MV-4-11 (cell line): Measurements from ENCODE around the gene CMC2.
A peak's percentile ranks its signal among the peaks of the same experiment; 100 is the strongest.

Experiments used
- DNase-seq: peaks from one replicate; lab custom pipeline; 2025; lab: John Stamatoyannopoulos, UW

The CMC2 gene

DNA sequence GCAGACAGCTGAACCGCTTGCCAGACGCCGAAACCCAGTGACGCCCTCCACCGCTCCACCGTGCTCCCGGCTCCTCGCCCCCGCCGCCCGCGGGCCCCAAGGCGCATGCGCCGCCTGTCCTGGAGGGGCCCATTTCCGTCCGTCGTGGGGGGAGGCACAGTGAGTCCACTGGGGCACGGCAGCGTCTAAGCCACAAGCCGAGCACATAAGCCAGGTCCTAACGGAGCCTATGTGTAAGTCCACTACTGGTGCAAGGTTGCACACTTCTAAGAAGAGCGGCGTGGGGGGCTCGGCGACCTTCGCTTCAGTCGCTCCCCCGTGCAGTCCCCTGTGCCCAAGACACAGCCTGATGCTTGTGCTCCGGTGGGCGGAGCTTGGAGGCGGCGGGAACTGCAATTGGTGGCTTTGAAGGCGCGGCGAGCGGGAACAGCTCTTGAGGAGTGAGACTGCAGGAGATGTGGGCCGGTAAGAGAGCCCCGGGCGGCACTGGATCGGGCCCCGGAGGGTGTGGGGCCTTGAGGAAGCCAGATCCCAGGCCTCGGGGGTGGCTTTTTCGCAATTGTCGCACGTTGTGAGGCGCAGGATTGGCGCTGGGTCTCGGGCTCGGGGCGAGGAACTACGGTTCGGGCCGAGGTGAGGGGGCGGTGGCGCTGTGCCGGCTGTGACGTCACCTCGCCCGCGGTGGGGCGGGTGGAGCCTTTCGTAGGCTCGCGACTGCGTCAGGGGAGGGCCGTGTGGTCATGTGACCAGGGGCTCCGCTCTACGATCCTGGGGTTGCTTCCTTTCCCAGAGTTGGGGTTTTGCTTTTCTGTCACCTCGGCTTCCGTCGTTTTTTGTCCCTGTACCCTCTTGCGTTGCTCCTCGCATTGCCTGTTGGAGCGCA lies at the start of gene CMC2, which contains the start of gene CENPN:
Gene CMC2, minus strand, starts transcription at position 73 of the 883 bp plus-strand sequence. CDS start 9,491 bp downstream, outside the sequence.
Gene CENPN, plus strand, starts transcription at position 402 of the 883 bp plus-strand sequence. CDS start 4,726 bp downstream, outside the sequence.
- peak; percentile 97 for DNase-seq

DNA sequence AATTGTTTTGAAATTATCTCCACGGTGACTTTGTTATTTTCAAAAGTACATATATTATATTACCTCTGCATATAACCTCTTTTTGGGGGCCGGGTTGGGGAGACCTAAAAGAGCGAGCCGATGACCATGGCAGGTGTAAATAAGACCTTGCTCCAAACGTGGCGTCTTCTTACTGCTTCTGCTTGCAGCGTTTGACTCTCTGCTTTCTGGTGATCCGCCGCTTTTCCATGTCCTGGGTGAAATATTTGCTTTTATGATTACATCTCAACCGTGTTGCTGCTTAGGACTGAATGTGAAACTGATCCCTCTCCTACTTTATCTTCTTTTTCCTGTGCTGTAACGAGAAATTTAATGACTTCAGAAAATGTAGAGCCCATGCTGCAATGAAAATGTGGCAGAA lies 47.1 kb upstream of the CMC2 start:
- no peak for DNase-seq

DNA sequence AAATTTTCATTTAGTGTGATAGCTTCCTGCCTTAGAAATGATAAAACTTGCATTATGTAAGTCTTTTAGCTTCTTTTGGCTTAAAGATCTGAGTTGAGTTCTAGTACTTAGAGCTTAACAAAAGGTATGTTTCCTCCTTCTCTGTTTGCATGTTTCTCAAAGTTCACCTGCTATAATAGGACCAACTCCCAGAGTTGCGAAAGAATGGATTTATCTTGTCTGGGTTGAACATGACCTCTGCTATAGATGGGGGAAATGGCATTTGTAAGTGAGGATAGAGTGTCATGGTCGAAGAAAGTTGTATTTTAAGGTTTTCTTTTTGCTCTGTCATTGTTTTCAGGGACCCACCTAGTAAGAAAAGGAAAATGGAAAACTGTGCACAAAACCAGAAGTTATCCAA lies 36.1 kb upstream of the CMC2 start:
- no peak for DNase-seq

DNA sequence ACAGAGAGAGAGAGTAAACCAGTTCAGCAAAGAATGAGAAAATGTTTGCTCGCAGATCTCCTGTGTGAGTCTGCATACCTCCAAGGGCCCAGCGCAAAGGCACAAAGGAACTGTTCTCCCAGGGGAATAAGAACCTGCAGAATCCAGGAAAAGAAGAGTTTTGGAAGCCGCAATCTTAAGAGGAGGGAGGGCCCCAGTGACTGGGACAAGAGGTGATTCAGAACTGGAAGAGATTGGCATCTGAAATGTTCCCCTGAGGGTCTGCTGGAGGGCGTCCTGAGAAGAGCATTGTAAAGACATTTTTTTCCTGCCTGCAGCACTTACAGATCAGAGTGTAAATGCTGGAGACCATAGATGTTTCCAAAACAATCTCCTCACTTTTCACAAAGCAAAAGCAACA lies 35.0 kb upstream of the CMC2 start:
- no peak for DNase-seq

DNA sequence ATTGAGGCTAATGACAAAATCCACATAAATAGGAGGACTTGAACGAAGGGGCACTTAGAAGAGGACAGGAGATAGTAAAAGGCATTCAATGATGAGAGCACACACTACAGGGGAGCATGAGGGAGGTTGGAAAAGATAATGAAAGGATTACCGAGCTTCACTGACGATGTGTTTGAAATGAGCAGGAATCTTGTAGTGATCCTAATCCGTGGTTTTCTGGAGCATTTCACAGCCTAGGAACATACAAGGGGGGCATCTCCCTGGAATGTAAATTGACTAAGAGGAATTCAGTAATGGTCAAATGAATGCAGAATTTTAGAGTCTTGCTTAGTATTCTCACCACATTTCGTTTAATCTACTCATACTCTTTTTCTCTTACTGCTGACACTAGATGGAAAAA lies 34.2 kb upstream of the CMC2 start:
- no peak for DNase-seq

DNA sequence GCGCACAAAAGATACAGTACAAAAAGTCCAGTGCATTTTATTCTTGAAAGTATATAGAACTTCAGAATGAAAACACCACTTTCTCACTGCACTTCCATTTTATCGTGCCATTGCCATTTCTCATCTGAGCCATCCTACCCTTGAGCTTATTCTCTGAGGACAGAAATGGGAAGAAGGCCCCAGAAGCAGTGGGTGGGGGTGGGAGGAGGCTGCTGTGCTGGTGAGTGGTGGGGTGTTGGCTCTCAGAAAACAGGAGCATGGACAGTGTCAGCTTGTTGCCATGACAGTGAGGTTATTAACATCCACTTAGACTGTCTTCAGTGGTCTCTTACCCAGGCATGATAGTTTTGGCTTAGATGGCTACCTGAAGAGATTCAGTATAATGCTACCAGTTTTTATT lies 33.4 kb upstream of the CMC2 start:
- DNase-seq = no peak

DNA sequence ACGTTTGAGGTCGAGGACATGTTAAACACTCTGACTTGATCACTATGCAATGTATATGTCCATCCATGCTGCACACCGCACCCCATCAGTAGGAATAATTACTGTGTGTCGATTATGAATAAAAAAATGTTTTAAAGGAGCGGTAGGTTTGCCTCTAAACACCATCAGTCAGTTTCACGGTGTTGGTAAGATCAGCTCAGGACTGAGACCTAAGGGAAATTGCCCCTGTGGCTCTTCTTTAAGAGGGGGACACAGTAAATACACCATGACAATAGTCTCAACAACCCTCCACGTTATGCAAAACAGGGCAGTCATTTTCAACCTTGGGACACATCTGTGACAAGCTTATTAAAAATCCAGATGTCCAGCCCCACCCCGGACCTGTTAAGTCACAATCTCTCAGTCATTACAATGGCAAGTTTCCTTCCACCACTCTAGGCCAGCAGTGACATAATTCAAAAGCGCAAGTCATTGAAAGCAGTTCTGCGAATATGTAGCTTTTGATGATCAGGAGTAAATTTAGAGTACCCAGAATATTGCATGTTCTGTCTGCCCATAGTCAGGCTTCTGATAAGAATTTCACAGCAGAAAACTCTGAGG lies 30.2 kb upstream of the CMC2 start:
- DNase-seq = no peak

DNA sequence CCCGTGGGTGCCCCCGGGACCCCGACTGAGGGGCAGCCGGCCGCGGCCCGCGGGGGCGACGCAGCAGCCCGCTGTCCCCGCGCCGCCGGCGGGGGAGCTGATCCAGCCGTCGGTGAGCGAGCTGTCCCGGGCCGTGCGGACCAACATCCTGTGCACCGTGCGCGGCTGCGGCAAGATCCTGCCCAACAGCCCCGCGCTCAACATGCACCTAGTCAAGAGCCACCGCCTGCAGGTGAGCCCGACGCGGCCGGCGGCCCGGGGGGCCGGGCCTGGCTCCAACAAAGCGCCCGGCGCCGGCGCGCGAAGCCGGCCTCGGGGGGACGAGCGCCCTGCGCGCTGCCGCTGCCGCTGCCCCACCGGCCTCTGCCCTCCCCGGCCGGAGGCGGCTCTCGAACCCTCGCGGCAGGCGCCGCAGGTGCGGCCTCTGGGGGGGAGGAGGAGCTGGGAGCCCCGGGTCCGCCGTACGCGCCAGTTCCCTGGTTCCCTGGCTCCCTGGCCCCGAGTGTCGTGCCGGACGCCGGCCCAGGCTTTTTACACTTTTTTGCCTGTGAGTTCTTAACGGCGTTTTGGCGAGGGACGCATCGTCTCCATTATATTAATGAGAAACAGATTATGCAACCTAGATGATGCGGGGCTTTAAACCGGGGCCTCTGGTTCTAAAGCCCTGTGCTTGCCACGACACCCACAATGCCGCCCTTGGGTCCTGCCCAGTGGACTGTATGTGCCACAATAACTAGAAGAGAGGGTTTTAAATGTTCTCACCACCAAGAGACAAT lies 29.5 kb upstream of the CMC2 start:
- no peak for DNase-seq

DNA sequence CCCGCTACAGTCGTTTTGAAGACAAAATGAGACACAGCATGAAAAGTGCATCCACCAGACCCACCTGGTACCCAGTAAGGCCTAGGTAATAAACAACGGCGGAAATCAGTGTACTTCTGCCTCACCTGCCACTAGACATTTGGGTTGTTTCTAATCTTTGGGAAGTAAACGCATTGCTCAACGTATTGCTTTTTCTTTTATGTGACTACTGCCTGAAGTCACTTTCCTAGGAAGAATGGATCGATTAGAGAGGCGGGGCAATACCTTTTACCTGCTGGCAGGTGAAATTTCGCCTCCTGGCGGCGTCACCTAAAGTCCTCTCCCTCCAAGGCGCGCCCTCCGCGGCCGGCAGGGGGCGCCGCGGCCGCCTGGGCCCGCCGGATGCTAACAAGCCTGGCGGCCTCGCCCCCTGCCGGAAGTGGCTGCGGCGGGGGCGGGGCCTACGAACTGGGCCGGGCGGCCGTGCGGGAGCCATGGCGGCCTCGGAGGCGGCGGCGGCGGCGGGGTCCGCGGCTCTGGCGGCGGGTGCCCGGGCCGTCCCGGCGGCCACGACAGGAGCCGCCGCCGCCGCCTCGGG lies 28.8 kb upstream of the CMC2 start, which contains the start of gene ATMIN:
Gene ATMIN, plus strand, starts transcription at position 445 of the 577 bp plus-strand sequence. Its CDS starts 29 bp downstream, at position 474.
- peak; percentile 68 for DNase-seq

DNA sequence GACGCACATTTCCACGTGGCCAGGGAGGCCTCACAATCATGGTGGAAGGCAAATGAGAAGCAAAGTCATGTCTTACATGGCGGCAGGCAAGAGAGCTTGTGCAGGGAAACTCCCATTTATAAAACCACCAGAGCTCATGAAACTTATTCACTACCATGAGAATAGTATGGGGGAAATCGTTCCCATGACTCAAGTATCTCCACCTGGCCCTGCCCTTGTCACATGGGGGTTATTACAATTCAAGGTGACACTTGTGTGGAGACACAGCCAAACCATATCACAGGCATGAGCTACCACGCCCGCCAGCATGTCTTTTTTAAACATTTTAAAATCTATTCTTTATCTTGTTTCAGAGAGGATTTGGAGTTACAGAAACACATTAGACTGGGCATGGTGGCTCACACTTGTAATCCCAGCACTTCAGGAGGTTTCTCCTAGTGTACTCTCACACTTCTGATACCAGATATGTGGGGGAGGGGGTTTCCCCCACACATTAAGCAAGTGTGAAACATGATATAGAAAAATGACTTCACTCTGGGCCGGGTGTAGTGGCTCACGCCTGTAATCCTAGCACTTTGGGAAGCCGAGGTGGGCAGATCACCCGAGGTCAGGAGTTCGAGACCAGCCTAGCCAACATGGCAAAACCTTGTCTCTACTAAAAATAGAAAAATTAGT lies 23.4 kb upstream of the CMC2 start:
- no peak for DNase-seq

DNA sequence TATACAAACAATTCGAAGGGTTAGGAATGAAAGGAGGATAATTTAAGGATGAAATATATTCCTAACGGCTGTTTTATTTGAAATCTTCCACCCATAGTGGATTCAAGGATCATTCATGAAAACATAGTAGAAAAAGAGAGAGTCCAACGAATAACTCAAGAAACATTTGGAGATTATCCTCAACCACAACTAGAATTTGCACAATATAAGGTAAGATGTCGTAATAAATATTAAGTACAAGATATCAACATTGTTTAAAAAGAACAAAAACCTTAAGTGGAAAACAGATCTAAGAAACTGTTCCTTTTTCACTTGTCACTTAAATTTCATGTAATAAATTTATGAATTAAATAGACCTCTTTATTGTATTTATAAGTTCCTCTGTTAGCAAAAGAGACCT lies 19.7 kb upstream of the CMC2 start:
- no peak for DNase-seq

DNA sequence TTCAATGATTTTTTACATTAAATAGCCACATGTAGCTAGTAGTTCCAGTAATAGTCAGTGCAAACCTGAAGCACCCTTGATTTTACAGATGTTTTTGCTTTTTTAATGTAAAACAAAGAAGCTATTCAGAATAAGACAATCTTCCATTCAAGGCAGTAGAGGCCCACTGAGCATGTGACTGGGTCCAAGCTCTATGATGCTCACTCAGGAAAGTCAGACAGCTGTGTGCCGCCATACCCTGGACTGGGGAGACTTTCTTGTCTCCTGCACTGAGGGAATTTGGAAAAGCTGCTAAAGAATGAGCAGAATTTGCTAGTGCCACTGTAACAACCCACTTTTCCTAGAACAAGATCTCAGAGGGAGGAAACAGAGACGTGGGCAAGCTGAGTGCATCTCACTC lies 11.8 kb upstream of the CMC2 start:
- DNase-seq = no peak

DNA sequence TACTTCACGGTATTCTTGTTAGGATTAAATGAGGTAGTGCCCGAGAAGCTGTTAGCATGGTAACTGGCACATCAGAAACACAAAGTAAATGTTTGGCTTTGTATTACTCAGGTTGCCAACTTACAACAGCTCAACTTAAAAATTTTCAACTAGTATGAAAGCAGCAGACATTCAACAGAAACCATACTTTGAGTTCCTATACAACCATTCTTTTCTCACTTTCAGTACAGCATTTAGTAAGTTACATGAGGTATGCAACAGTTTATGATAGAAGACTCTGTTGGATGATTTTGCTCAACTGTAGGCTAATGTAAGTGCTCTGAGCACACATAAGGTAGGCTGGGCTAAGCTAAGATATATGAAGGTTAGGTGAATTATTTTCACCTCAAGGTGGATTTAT lies 8.0 kb upstream of the CMC2 start:
- no peak for DNase-seq

DNA sequence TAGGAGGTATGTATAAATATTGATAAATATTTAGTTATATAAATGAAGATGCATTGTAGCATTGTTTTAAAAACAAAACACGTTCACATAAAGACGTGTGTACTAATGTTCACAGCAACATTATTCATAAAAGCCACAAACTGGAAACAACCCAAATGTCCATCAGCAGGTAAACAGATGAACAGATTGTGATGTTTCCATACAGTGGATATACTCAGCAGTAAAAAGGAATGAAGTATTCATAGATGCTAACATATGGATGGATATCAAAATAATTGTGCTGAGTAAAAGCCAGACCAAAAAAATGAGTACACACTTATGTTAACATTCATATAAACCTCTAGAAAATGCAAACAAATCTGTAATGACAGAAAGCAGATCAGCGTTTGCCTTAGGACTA lies 6.3 kb upstream of the CMC2 start:
- DNase-seq = no peak

DNA sequence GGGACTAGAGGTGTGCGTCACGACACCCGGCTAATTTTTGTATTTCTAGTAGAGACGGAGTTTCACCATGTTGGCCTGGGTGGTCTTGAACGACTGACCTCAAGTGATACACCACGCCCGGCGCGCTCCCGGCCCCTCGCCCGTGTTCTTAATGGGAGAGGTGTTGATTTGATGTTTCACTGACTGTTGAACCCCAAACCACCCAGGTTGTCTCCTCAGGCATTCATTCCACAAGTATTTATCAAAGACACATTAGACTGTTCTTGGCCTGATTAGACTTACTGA lies 1.8 kb upstream of the CMC2 start:
- DNase-seq = no peak

DNA sequence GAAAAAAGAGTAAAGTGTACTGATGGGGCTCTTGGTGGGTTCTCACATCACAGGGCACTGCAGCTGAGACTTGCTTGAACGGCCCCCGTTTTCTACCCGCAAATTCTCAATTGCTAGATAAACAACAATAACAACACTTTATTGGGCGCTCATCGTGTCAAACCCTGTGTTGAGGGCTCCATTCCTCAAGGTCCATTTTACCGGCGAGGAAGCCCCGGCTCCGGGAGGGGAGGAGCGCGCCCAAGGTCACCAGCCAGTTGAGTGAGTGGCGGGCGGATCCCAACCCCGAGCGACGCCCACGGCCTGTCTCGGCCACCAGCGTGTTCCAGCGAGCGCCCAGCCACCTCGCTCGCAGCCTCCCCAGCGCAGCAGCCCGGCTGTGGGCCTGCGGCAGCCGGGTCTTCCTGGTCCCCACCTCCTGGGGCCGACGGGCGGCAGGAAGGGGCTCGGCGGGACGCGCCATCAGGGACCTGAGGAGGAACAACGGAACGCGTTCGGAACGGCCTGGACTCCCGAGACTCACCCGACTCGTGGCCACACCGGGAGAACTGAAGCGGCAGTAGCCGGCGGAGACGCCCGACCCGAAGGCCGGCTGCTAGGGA lies 373 bp downstream of the CMC2 start:
- DNase-seq = peak; percentile 42

DNA sequence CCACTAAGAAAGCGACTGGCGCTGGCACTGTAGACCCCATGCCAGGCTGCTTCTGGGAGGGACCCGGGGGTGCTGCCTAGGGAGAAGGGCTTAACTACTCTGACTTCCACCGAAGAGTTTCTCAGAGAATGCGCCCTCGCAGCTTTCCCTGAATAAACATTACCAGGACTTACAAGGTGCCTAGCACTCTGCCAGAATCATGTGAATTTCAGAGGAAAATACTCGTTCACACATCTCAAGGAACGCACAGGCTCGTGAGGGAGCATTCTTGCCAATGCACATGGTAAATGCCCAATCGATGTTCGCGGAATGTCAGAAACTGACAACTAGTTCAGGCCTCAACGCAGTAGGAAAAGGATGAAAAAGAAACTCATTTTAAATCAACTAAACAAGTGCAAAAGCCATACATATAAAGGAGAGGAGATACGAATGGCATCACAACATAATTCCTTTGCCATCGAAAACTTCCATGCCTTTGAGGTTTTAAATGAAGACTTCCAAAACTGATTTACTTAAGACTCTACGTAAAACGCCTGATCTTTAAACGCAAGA lies 999 bp downstream of the CMC2 start:
- no peak for DNase-seq

DNA sequence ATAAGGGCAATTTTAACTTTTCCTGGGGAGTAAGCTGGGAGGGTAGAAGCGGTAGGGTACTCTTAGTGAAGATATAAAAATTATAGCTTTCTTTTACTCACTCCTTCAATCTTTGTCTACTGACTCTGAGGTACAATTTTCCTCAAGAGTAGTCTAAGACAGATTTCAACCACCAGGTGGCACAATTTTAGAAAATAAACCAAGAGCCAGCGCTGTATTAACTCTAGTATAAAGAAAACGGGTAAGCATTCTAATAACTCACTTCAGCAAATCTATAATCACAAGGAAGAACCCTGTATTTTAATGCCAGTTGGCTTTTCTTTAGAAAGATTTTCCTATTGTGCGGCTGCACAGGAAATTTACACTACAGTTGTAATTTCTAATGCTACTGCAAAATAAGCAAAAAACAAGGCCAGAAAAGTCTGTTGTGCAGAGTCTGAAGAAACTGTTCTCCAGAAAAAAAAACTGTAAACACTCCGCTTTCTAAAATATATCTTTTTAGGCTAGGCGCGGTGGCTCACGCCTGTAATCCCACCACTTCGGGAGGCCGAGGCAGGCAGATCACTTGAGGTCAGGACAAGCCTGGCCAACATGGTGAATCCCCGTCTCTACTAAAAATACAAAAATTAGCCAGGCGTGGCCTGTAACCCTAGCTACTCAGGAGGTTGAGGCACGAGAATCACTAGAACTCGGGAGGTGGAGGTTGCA lies 1.9 kb downstream of the CMC2 start:
- DNase-seq = peak; percentile 51

DNA sequence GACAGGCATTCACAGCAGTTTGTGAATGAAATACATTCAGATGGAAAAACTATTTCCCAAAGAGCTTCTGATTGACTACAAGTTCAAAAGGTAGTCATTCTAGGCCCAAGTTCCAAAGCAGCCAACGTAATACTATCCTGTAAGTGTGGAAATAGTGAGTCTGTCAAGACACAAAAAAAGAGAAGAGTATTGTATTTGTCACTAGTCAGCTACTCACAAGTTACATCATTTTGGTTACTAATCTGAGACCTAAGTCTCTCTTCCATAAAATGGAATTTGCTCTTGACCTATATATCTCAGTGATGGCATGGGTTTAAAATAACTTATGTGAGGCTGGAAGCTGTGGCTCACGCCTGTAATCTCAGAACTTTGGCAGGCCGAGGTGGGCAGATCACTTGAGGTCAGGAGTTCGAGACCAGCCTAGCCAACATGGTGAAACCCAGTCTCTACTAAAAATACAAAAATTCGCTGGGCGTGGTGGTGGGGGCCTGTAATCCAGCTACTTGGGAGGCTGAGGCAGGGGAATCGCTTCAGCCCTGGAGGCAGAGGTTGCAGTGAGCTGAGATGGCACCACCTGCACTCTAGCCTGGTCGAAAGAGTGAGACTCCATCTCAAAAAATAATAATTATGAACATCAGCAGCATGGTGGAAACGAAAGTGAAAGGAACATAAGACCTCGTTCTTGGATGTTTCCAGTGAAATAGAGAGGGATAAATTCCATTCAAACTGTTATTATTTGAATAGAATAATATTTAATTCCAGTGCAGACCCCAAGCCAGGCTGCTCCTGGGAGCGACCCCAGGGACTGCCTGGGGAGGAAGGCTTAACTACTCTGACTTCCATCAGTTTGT lies 2.9 kb downstream of the CMC2 start:
- DNase-seq = peak; percentile 73

DNA sequence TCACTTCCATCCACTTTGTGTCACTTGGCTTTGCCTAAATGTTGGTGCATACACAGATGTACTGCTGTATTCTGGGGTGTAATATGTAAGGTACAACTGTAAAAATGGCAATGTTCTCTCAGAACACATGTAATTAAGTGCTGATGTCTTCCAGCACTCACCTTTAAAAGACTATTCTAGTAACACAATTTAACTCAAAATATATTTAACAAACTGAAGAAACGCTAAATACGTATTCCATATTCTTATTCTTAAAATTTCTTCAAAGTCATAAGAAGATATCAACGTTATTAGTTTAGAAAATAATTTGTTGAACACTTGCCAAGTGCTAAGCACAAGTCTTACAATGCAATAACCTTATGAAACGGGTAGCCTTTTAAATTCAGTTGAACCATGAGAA lies 3.6 kb downstream of the CMC2 start:
- DNase-seq = no peak
